A673 (cell line): ENCODE measurements around the gene MARVELD3.

Source experiments
- EZH2 ChIP-seq: fragments of 200-600 bp; sonication (generic); IDR thresholded peaks from 2 replicates; pipeline ENCODE4 v1.6.1; 2017; ENCODE audit warnings: borderline replicate concordance, low read depth, mild to moderate bottlenecking, mixed read lengths, antibody characterized with exemption, low read length; ENCODE audit not compliant: poor library complexity, severe bottlenecking
- TF ChIP-seq, protein P1 (sequence below): fragments of 300-800, 200-600 bp; sonication (generic); conservative IDR thresholded peaks from 2 replicates; pipeline ENCODE4 v1.5.1; 2017; ENCODE audit warnings: low read depth, mild to moderate bottlenecking, antibody characterized with exemption, low read length, moderate library complexity, mixed read lengths

DNA sequence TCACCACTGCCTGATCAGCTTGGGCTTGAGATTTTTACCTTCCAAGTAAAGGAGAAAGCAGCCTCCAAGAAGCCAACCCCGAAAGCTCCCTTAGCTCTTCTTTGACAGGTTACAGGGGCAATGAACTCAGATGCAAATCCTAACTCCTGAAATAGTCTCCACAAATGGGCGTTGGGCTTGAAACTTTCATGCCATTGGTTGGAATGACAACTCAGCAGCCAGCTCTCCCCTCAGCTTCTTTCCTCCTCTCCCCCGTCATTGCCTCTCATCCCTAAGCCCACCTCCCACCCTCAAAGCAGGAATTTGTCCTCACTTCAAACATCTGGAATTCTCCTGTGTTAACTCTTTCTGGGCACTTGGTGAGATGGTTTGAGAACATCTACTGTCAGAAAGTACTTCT lies 49.0 kb upstream of the MARVELD3 start, which contains the start of gene TAT:
- TF ChIP-seq, protein P1, sequence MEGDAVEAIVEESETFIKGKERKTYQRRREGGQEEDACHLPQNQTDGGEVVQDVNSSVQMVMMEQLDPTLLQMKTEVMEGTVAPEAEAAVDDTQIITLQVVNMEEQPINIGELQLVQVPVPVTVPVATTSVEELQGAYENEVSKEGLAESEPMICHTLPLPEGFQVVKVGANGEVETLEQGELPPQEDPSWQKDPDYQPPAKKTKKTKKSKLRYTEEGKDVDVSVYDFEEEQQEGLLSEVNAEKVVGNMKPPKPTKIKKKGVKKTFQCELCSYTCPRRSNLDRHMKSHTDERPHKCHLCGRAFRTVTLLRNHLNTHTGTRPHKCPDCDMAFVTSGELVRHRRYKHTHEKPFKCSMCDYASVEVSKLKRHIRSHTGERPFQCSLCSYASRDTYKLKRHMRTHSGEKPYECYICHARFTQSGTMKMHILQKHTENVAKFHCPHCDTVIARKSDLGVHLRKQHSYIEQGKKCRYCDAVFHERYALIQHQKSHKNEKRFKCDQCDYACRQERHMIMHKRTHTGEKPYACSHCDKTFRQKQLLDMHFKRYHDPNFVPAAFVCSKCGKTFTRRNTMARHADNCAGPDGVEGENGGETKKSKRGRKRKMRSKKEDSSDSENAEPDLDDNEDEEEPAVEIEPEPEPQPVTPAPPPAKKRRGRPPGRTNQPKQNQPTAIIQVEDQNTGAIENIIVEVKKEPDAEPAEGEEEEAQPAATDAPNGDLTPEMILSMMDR, result no peak
- TF ChIP-seq EZH2, result no peak
